ENCODE results near the gene TACC3. TPM values are rescaled to one million over a fixed set of nuclear protein-coding genes. Genes with fewer than 3 reads are reported as not detected.

TACC3 gene
- total RNA-seq, 3 donors from 2014 or later: 12.0 to 30.2 (median 12.7) TPM

DNA sequence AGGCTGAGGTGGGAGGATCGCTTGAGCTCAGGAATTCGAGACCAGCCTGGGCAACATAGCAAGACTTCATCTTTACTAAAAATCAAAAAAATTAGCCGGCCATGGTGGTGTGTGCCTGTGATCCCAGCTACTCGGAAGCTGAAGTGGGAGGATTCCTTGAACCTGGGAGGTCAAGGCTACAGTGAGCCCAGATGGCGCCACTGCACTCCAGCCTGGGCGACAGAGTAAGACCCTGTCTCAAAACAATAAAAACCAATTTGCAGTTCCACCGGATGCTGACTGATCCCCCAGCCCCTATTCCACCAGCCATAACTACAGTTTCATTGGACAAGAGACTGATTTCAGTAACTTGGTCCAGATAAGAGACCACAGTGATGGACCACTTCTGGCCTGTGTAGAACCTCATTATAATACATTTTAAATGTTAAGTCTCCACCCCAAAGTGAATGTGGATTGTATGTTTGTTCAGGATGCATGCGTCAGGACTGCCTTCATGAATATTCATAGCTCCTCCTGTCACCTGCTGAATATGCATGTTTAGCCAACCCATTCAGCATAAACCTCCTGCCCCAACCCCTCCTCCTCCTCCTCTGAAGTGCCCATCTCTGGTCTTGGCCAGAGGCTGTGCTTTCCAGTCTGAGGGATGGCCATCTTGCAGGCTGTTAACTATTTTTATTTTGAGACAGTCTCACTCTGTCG lies 6.9 kb upstream of the TACC3 start:
- TF ChIP-seq CTCF (IDR thresholded peaks at IDR 0.05): no peak
- Histone ChIP-seq H3K9me3 (no peaks in the 10 kb centered on the region), H3K4me3 (no peak overlapping the region), H3K36me3 (ENCODE audit: low read depth) (no peaks in the 10 kb centered on the region), H3K4me1 (ENCODE audit: low read depth) (peaks cover 46% of the 10 kb centered on the region)
- DNase-seq (no peak), ATAC-seq (no peak)
- intact Hi-C loops (cut with DNase I, micrococcal nuclease): no loop called here

DNA sequence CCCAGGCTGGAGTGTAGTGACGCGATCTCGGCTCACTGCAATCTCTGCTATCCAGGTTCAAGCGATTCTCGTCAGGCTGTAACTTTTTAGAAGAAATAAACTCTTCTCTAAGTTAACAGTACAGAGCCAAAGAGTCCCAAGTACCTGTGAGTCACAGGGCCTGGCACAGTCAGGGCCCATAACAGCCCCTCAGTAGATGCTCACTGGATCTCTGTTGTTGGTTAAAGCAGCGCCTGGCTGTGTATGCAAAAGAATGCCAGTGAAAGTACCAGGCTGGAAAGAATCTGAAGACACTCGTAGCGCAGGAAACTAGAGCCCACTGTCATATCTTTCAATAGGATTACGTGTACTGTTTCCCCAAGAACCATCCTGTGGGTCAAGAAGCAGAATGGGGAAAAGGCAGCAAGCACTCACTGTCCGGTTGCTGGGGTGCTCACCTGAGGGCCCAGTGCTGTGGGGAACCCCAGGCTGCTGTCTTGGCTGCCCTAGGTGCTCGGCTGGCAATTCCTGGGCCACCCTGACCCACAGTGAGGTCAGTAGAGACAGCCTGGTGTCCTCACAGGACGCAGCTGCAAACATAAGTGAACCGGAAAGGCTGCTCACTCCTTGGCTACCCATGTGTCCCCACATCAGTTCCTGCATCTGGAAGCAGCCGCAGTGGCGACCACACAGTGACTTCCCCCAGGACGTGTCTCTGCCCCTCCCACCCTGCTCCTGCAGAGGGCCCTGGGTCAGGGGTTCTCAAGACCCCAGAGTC lies 6.1 kb upstream of the TACC3 start:
- no peaks in the 10 kb centered on the region for H3K9me3 ChIP-seq
- peaks cover 47% of the 10 kb centered on the region for H3K4me1 ChIP-seq (ENCODE audit: low read depth)
- no peaks in the 10 kb centered on the region for H3K36me3 ChIP-seq (ENCODE audit: low read depth)
- DNase-seq: peak in 1 of 3 donors; percentile 74
- no peak for TF ChIP-seq CTCF (IDR thresholded peaks at IDR 0.05)
- no peak overlapping the region for H3K4me3 ChIP-seq
- ATAC-seq: no peak
- intact Hi-C loops (cut with DNase I, micrococcal nuclease): no loop called here

GRCh38 chr4:1716065-1716945 lies 5.0 kb upstream of the TACC3 start:
- Histone ChIP-seq H3K4me3 (no peak overlapping the region), H3K36me3 (ENCODE audit: low read depth) (no peaks in the 10 kb centered on the region), H3K4me1 (ENCODE audit: low read depth) (peaks cover 36% of the 10 kb centered on the region), H3K9me3 (no peaks in the 10 kb centered on the region)
- DNase-seq: no peak
- no peak for TF ChIP-seq CTCF (IDR thresholded peaks at IDR 0.05)
- intact Hi-C loops (cut with DNase I, micrococcal nuclease): no loop called here
- no peak for ATAC-seq

DNA sequence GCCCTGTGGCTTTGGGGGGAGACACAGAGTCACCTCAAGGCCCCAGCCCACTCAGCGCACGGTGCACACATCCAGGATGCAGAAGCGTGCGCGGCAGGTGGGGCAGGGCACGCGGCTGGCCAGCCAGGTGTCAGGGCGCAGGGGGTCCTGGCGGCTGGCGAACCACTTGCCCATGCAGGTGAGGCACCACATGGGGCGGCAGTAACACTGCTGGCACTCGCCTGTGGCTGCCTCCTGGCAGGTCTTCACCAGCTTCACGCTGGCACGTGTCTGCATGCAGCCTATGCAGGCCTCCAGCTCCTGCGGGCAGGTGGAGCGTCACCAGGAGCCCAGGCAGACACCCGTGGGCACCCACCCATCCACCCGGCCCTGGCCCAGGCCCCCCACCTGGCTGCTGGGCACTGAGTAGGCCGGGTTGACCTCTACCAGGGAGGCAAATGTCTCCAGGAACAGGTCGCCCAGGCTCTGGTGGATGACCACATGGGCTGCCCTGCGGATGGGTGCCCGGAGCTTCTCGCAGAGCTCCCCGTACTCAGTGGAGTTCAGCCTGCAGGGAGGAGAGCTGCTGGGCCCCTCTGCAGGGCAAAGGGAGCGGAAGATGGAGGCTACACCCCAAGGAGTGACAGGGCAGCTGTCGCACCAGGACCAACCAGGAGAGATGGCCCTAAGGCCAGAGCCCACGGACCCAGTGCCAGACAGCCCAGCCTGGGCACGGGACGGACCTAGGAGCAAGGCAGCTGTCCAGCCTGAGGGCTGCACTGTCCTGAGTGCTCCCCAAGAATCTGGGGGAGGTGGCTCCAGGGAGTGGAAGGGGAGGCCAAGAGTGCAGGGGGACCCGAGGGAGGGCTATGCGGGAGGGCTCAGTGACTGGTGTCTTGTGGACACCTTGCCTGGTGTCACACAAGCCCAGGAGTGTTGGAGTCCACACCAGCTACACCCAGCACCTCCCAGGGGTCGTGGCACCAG lies 3.9 kb upstream of the TACC3 start:
- intact Hi-C loops (cut with DNase I, micrococcal nuclease): no loop called here
- Histone ChIP-seq H3K4me1 (ENCODE audit: low read depth) (peaks cover 45% of the 10 kb centered on the region), H3K9me3 (no peaks in the 10 kb centered on the region), H3K36me3 (ENCODE audit: low read depth) (no peaks in the 10 kb centered on the region), H3K4me3 (no peak overlapping the region)
- no peak for TF ChIP-seq CTCF (IDR thresholded peaks at IDR 0.05)
- DNase-seq: peak in 1 of 3 donors; percentile 50
- ATAC-seq: no peak

All from mucosa of descending colon (tissue), 3 donors.